HG03442 (cell line): ENCODE measurements around the gene MME.

Source experiments
- ATAC-seq: cut with Tn5 transposase; IDR thresholded peaks from one replicate; pipeline ENCODE4 v1.9.1; 2021; ENCODE audit warnings: mild to moderate bottlenecking, moderate library complexity; ENCODE audit not compliant: unreplicated experiment

The MME gene

DNA sequence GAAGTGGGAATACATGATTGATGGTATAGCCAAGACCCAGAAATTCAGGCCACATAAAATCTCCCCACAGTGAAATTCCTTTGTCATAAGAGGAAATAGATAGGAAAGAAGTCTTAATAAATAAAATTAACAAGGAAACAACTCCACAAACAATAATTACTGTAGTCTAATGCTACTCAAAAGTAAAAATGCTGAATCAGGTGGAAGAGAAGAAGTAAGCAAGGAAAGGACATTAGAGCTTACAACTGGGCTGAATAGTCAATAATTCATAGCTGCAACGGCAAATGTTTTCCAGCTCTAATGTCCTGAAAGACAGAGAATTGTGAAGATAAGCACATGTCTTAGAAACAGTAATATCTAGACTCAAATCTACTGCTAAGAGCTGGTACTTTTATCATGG lies 149.0 kb downstream of the MME start:
- ATAC-seq, result no peak

DNA sequence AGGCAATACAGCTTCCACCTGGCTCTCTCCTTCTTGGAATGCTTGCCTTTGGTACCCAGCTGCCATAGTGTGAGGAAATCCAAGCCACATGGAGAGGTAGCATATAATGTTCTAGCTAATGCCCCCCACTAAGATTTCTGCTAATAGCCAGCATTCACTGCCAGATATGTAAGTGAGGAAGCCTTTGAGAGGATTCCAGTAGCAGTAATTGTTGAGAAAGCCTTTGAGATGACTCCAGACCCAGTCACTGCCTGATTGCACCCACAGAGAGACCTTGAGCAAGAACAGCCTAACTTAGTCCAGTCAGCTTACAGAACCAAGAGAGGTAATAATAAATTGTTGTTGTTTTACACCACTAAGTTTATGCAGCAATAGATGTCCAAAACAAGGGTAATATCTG lies 150.3 kb downstream of the MME start:
- ATAC-seq, result no peak

DNA sequence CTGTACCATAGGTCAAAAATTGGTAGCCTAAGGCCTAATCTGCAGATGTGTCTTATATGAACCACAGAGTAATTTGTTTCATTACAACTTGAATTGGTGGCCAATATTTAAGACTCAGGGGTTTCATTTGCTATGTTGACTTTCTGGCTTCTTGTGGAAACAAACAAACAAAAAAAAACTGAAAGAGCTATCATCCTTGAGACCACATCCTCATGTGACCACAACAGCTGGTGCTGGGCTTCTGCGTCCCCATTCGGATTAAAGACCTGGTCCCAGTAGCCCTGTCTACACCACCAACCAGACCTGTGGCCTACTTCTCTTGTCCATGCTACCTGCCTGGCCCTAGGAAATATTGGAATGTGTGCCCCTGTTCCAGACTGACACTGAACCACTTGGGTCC lies 151.7 kb downstream of the MME start:
- no peak for ATAC-seq

DNA sequence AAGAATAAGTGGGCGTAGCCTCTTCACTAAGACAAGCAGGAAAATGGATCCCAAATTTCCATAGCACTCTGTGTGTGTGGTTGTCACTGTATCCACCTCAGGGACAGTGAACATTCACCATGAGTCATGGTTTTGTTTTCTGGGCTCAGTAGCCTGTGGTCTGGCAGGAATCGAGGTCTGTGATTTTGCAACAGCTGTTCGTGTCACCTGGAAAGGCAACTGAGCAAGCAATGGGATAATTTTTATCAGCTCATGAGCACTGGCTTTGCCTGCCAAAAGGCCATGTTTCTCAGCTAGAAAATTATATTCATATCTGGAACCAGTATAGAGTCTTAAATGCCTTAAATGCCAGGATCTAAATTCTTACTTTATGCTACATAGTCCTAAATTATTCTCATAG lies 152.5 kb downstream of the MME start:
- ATAC-seq, result no peak

DNA sequence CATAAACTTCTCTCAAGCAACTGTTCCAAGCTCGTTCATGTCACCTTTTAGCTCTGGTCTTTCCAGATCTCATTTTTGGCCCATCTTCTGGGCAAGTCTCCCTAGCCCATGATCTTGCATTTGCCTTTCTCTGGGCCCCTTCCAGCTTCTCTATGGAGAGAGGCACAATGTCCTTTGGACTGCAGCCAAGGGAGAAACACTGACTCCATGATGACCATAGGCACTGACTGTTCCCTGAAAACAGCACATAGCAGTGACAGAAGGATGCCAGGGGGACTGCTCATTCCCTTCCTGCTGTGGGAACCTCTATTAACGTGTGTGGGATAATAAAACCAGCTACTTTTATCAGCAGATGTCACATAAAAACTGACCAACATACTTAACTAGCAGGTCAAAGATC lies 153.1 kb downstream of the MME start:
- ATAC-seq, result no peak
